K562 (cell line): ENCODE measurements around the gene SEC23IP.

Experiments
- BCL6 ChIP-seq: fragments of 250-450 bp; sonication (Bioruptor Pico); IDR thresholded peaks from 2 replicates; pipeline ENCODE4 v1.4.0; 2020
- CTCF ChIP-seq, 3 experiments: IDR thresholded peaks in 2 of 3; conservative IDR thresholded peaks in 1 of 3; 2 replicates each; pipeline ENCODE4 v1.5.1; 2011 to 2012; ENCODE audit warnings: low read length in 3 of 3, mild to moderate bottlenecking in 3 of 3, control low read depth in 2 of 3, improper control_type of control experiment in 1 of 3, inconsistent platforms in 1 of 3, low read depth in 1 of 3, mixed read lengths in 1 of 3, moderate library complexity in 1 of 3; ENCODE audit not compliant: insufficient read depth in 2 of 3
- FOXK1 ChIP-seq: sonication (generic); formaldehyde crosslinking; IDR thresholded peaks from 2 replicates; pipeline ENCODE4 v1.8.0; 2022; ENCODE audit warnings: missing genetic modification reagents, mild to moderate bottlenecking, borderline replicate concordance
- HMG20B ChIP-seq: fragments of 250-450 bp; sonication (Bioruptor Pico); IDR thresholded peaks from 2 replicates; pipeline ENCODE4 v1.5.0; 2021; ENCODE audit warnings: mild to moderate bottlenecking
- HMGXB4 ChIP-seq: sonication (generic); formaldehyde crosslinking; IDR thresholded peaks from 2 replicates; pipeline ENCODE4 v1.8.1; 2023; ENCODE audit warnings: mild to moderate bottlenecking, missing genetic modification reagents
- MAFK ChIP-seq: IDR thresholded peaks from 2 replicates; pipeline ENCODE4 v1.6.1; 2011; ENCODE audit warnings: low read length, improper control_type of control experiment
- MAZ ChIP-seq, 2 experiments: fragments of 450-650 bp in 1 of 2; sonication (generic) in 1 of 2; formaldehyde crosslinking; IDR thresholded peaks in 1 of 2; conservative IDR thresholded peaks in 1 of 2; 2 replicates each; pipeline versions ENCODE4 v1.4.0 to v1.5.0; 2020; ENCODE audit warnings: mild to moderate bottlenecking in 1 of 2, missing genetic modification reagents in 1 of 2
- OTX1 ChIP-seq: fragments of 450-650 bp; formaldehyde crosslinking; IDR thresholded peaks from 2 replicates; pipeline ENCODE4 v1.4.0; 2022; ENCODE audit warnings: mild to moderate bottlenecking
- SP1 ChIP-seq: sonication (generic); formaldehyde crosslinking; IDR thresholded peaks from 2 replicates; pipeline ENCODE4 v1.8.1; 2022; ENCODE audit warnings: mild to moderate bottlenecking, missing genetic modification reagents
- TCF7 ChIP-seq: sonication (generic); IDR thresholded peaks from 2 replicates; pipeline ENCODE4 v1.6.1; 2016; ENCODE audit warnings: antibody characterized with exemption, borderline replicate concordance
- ZNF518B ChIP-seq: fragments of 250-450 bp; sonication (Bioruptor Pico); IDR thresholded peaks from 2 replicates; pipeline ENCODE4 v1.5.0; 2021; ENCODE audit warnings: mild to moderate bottlenecking, moderate library complexity
- TF ChIP-seq, protein P1 (sequence below): fragments of 200-800 bp; sonication (Bioruptor generic); IDR thresholded peaks from 2 replicates; pipeline ENCODE4 v1.6.1; 2016; ENCODE audit warnings: missing genetic modification characterization, missing compliant biosample characterization

DNA sequence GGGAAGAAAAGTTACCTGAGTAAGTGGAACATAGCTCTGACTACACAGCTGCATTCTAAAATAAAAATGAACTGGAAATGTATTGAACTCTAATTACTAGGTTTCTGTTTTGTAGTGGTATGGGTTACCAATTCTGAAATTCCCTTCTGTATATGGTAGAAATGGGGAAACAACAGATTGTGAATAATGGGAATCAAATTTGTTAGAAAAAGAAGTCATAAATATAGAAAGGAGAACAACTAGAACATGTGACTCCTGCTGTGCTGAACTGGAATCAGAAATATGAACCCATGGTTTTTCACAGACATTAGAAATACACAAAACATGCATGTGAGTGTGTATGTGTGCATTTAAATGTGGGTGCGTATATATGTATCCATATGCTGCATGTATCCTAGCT, 46.9 kb upstream of the SEC23IP start:
- TF ChIP-seq TCF7 (no peak), HMGXB4 (CRISPR knock-in tag) (no peak), SP1 (CRISPR knock-in tag) (no peak), ZNF518B (no peak), MAZ (CRISPR knock-in tag; conservative IDR thresholded peaks at IDR 0.05 in 1 of 2, IDR thresholded peaks at IDR 0.05 in 1 of 2) (no peak), CTCF (IDR thresholded peaks at IDR 0.05 in 2 of 3, conservative IDR thresholded peaks at IDR 0.05 in 1 of 3; ENCODE audit: insufficient read depth in 2 of 3, low read depth in 1 of 3, low read length in 3 of 3) (no peak), FOXK1 (no peak), MAFK (no peak), BCL6 (CRISPR knock-in tag) (no peak), HMG20B (CRISPR knock-in tag) (no peak), OTX1 (no peak)
- TF ChIP-seq, protein P1, sequence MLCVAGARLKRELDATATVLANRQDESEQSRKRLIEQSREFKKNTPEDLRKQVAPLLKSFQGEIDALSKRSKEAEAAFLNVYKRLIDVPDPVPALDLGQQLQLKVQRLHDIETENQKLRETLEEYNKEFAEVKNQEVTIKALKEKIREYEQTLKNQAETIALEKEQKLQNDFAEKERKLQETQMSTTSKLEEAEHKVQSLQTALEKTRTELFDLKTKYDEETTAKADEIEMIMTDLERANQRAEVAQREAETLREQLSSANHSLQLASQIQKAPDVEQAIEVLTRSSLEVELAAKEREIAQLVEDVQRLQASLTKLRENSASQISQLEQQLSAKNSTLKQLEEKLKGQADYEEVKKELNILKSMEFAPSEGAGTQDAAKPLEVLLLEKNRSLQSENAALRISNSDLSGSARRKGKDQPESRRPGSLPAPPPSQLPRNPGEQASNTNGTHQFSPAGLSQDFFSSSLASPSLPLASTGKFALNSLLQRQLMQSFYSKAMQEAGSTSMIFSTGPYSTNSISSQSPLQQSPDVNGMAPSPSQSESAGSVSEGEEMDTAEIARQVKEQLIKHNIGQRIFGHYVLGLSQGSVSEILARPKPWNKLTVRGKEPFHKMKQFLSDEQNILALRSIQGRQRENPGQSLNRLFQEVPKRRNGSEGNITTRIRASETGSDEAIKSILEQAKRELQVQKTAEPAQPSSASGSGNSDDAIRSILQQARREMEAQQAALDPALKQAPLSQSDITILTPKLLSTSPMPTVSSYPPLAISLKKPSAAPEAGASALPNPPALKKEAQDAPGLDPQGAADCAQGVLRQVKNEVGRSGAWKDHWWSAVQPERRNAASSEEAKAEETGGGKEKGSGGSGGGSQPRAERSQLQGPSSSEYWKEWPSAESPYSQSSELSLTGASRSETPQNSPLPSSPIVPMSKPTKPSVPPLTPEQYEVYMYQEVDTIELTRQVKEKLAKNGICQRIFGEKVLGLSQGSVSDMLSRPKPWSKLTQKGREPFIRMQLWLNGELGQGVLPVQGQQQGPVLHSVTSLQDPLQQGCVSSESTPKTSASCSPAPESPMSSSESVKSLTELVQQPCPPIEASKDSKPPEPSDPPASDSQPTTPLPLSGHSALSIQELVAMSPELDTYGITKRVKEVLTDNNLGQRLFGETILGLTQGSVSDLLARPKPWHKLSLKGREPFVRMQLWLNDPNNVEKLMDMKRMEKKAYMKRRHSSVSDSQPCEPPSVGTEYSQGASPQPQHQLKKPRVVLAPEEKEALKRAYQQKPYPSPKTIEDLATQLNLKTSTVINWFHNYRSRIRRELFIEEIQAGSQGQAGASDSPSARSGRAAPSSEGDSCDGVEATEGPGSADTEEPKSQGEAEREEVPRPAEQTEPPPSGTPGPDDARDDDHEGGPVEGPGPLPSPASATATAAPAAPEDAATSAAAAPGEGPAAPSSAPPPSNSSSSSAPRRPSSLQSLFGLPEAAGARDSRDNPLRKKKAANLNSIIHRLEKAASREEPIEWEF = no peak
